ENCODE measurements around the gene MT1M. TPM values are rescaled to one million over a fixed set of nuclear protein-coding genes. Genes with fewer than 3 reads are reported as not detected.
A peak's percentile ranks its signal among the peaks of the same experiment; 100 is the strongest.
"Not testable (repeated sequence)": the region's sequence is repeated elsewhere in the genome, so short reads cannot be mapped to it uniquely, and the experiment has no call there.

MT1M gene
- total RNA-seq = 29.8 TPM
- long read RNA-seq, transcript MT1M-201 (3 exons, 829 nt) = major isoform, 14 of 15 reads
- long read RNA-seq, partial matches to known transcripts = 0 of 15 reads
- long read RNA-seq, other reads (novel, unspliced or antisense) = 0 of 15 reads

- DNase-seq = peak; percentile 73
- peak; percentile 85 for ATAC-seq
- TF ChIP-seq CTCF (IDR thresholded peaks at IDR 0.05) = no peak
- H3K9me3 ChIP-seq = no peaks in the 10 kb centered on the region
- H3K4me1 ChIP-seq = peaks cover 29% of the 10 kb centered on the region
- H3K36me3 ChIP-seq = no peaks in the 10 kb centered on the region
- intact Hi-C loops (cut with DNase I) = no loop called here
- peak within 1 kb of the TSS; percentile 61 for H3K4me3 ChIP-seq
- H3K27me3 ChIP-seq (ENCODE audit: low read depth) = peaks cover 47% of the 10 kb centered on the region
- H3K27ac ChIP-seq = peak within 1 kb of the TSS; percentile 78
These were observed at the start of gene MT1M for GRCh38 chr16:56632156-56632847. MT1M (plus strand) TSS chr16:56632659; CDS start chr16:56632732, 73 bp downstream.

GRCh38 chr16:56582911-56583310, 49.5 kb upstream of the MT1M start:
- ATAC-seq; DNase-seq; intact Hi-C loops (cut with DNase I): not testable (repeated sequence)

GRCh38 chr16:56583351-56584168, 48.9 kb upstream of the MT1M start:
- H3K4me3 ChIP-seq = no peak overlapping the region
- TF ChIP-seq CTCF (IDR thresholded peaks at IDR 0.05) = no peak
- peaks cover 8% of the 10 kb centered on the region for H3K27me3 ChIP-seq (ENCODE audit: low read depth)
- H3K4me1 ChIP-seq = no peaks in the 10 kb centered on the region
- no peak for ATAC-seq
- no peaks in the 10 kb centered on the region for H3K36me3 ChIP-seq
- no peak overlapping the region for H3K27ac ChIP-seq
- intact Hi-C loops (cut with DNase I) = no loop called here
- no peaks in the 10 kb centered on the region for H3K9me3 ChIP-seq
- DNase-seq = no peak

More at GRCh38 chr16:56582911-56583310, 49.5 kb upstream of the MT1M start:
- not testable (repeated sequence) for H3K27me3 ChIP-seq (ENCODE audit: low read depth); H3K27ac ChIP-seq; H3K36me3 ChIP-seq; H3K4me3 ChIP-seq; H3K9me3 ChIP-seq; H3K4me1 ChIP-seq

GRCh38 chr16:56584276-56584675, 48.2 kb upstream of the MT1M start:
- Histone ChIP-seq H3K36me3 (no peaks in the 10 kb centered on the region), H3K9me3 (no peaks in the 10 kb centered on the region), H3K27me3 (ENCODE audit: low read depth) (peaks cover 15% of the 10 kb centered on the region), H3K4me3 (no peak overlapping the region), H3K4me1 (peaks cover 5% of the 10 kb centered on the region), H3K27ac (no peak overlapping the region)
- DNase-seq (no peak), ATAC-seq (no peak)
- TF ChIP-seq CTCF (IDR thresholded peaks at IDR 0.05) = no peak
- intact Hi-C loops (cut with DNase I) = no loop called here

- Histone ChIP-seq H3K36me3 (no peaks in the 10 kb centered on the region), H3K27ac (no peak overlapping the region), H3K27me3 (ENCODE audit: low read depth) (peaks cover 32% of the 10 kb centered on the region), H3K4me1 (peaks cover 11% of the 10 kb centered on the region), H3K9me3 (no peaks in the 10 kb centered on the region), H3K4me3 (peak overlapping the region; percentile 42)
- TF ChIP-seq CTCF (IDR thresholded peaks at IDR 0.05) = no peak
- ATAC-seq (no peak), DNase-seq (no peak)
- intact Hi-C loops (cut with DNase I) = no loop called here
These were observed 43.7 kb upstream of the MT1M start for GRCh38 chr16:56588781-56589140.

All from lower lobe of right lung (tissue), 2 donors.